PC-9 (cell line): Measurements from ENCODE around the gene DOCK1.

Experiments
- CTCF ChIP-seq: fragments of 200-600 bp; sonication (generic); conservative IDR thresholded peaks from 2 replicates; pipeline ENCODE4 v1.6.1; 2017; ENCODE audit warnings: mixed run types, antibody characterized with exemption, mild to moderate bottlenecking, moderate library complexity
- EZH2 ChIP-seq: fragments of 200-600 bp; sonication (generic); IDR thresholded peaks from 2 replicates; pipeline ENCODE4 v1.8.0; 2017; ENCODE audit warnings: antibody characterized with exemption, low read depth

GRCh38 chr10:127200646-127201045 lies 295.4 kb downstream of the DOCK1 start:
- no peak for TF ChIP-seq EZH2
- no peak for TF ChIP-seq CTCF
